HG03175 (cell line): Measurements from ENCODE around the gene LYPLA2.
"Not testable (repeated sequence)": the region's sequence is repeated elsewhere in the genome, so short reads cannot be mapped to it uniquely, and the experiment has no call there.

ENCODE experiments used
- ATAC-seq: cut with Tn5 transposase; IDR thresholded peaks from one replicate; pipeline ENCODE4 v1.9.1; 2021; ENCODE audit warnings: mild to moderate bottlenecking, moderate library complexity; ENCODE audit not compliant: unreplicated experiment

LYPLA2 gene

DNA sequence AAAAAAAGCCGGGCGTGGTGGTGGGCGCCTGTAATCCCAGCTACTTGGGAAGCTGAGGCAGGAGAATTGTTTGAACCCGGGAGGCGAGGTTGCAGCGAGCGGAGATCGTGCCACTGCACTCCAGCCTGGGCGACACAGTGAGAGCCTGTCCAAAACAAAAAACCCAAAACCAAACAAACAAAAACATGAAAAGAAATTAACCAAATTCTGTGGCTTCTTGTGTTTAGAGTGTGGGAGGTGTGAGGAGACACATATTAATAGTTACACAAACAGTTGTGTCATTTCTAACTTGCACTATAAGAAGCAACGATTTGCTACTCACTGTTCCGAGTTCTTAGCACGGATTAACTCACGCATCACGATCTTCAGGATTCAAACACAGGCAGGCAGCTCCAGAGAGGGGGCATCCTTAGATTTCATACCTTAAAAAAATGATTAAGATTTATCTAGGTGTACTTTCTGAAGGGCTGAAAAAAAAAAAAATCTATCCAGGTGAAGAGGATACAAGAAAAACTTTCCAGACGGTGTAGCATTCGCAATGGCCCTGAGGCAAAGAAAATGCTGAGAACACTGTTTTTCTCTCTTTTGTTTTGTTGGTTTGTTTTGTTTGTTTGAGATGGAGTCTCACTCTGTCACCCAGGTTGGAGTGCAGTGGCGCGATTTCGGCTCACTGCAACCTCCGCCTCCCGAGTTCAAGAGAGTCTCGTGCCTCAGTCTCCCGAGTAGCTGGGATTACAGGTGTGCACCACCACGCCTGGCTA, 35.0 kb downstream of the LYPLA2 start:
- ATAC-seq: peak; percentile 38

DNA sequence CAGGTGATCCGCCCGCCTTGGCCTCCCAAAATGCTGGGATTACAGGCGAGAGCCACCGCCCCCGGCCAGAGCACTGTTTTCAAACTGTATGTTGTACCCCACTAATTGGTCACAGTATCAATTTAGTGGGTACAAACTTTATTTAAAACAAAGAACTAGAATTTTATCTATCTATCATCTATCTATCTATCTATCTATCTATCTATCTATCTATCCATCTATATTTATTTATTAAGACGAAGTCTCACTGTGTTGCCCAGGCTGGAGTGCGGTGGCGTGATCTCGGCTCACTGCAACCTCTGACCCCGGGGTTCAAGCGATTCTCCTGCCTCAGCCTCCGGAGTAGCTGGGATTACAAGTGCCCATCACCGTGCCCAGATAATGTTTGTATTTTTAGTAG, 35.6 kb downstream of the LYPLA2 start:
- not testable (repeated sequence) for ATAC-seq

GRCh38 chr1:23827717-23828116, 36.8 kb downstream of the LYPLA2 start:
- ATAC-seq: no peak

DNA sequence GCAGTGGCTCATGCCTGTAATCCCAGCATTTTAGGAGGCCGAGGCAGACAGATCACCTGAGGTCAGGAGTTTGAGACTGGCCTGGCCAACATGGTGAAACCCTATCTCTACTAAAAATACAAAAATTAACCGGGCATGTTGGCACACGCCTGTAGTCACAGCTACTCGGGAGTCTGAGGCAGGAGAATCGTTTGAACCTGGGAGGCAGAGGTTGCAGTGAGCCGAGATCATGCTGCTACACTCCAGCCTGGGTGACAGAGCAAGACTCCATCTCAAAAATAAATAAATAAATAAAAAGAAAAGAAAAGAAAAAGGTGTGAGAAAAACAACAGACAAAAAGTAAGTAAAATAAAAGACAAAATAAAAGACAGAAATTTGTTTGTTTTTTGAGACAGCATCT, 43.2 kb downstream of the LYPLA2 start:
- not testable (repeated sequence) for ATAC-seq

DNA sequence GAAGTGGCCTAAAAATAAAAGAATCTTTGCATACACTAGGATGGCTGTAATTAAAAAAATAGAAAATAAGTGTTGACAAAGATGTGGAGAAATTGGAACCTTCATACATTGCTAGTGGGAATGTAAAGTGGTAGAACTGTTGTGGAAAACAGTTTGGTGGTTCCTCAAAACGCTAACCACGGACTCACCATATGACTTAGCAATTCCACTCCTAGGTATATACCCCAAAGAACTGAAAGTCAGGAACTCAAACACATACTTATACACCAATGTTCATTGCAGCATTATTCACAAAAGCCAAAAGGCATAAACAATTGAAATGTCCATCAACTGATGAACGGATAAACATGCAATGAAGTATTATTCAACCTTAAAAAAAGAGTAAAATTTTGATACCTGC, 45.1 kb downstream of the LYPLA2 start:
- no peak for ATAC-seq

- no peak for ATAC-seq
Observed at GRCh38 chr1:23837908-23838307, 47.0 kb downstream of the LYPLA2 start.

DNA sequence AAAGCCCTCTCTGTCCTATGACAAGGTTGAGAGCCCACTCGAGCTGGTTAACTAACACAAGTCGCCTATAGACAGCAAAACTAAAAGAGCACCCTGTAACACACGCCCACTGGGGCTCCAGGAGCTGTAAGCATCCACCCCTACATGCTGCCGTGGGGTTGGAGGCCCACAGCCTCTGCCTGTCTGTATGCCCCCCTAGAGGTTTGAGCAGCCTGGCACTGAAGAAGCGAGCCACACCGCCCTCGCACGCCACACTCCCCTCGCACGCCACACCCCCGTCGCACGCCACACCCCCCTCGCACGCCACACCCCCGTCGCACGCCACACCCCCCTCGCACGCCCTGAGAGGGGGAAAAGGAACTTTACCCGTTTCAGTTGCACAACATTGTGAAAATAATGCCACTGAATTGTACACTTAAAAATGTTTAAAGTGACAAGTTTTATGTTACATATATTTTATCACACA, 47.5 kb downstream of the LYPLA2 start:
- ATAC-seq: peak; percentile 66

- ATAC-seq: no peak
Observed at GRCh38 chr1:23843644-23844043, 52.7 kb downstream of the LYPLA2 start.
